ENCODE measurements around the gene SLC30A3. TPM values are rescaled to one million over a fixed set of nuclear protein-coding genes. Genes with fewer than 3 reads are reported as not detected.

The SLC30A3 gene
- total and polyA plus RNA-seq, 9 donors = 0.18 to 0.99 (median 0.66) TPM

DNA sequence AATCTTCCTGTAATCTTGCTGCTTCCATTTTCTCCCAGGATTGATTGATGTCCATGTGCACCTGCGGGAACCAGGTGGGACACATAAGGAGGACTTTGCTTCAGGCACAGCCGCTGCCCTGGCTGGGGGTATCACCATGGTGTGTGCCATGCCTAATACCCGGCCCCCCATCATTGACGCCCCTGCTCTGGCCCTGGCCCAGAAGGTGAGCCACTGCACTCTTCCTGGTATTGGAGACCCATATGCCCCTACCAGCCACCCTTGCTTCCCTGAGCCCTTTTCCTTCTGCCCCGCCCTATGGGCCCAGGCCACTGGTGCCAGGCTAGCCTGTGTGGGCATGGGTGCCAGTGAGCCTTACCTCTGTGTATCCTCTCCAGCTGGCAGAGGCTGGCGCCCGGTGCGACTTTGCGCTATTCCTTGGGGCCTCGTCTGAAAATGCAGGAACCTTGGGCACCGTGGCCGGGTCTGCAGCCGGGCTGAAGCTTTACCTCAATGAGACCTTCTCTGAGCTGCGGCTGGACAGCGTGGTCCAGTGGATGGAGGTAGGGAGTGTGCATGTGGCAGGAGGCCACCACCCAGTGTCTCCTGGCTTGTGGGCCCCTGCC lies 25.4 kb downstream of the SLC30A3 start:
- H3K27me3 ChIP-seq (ENCODE audit: control insufficient read depth, insufficient read depth, low read length) = no peaks in the 10 kb centered on the region
- no peak for DNase-seq
- peaks cover 2% of the 10 kb centered on the region for H3K4me1 ChIP-seq (ENCODE audit: control insufficient read depth, insufficient read depth, low read length)
- H3K27ac ChIP-seq (ENCODE audit: low read length) = no peak overlapping the region
- H3K9me3 ChIP-seq (replicated peaks; ENCODE audit: control insufficient read depth, low read depth, low read length) = no peaks in the 10 kb centered on the region
- 96% methylated on average over 14 of the region's 15 CpGs for WGBS (ENCODE audit: insufficient coverage)
- H3K4me3 ChIP-seq (ENCODE audit: low read length) = no peak overlapping the region
- peaks cover 96% of the 10 kb centered on the region for H3K36me3 ChIP-seq (ENCODE audit: control insufficient read depth, insufficient read depth, low read length)

DNA sequence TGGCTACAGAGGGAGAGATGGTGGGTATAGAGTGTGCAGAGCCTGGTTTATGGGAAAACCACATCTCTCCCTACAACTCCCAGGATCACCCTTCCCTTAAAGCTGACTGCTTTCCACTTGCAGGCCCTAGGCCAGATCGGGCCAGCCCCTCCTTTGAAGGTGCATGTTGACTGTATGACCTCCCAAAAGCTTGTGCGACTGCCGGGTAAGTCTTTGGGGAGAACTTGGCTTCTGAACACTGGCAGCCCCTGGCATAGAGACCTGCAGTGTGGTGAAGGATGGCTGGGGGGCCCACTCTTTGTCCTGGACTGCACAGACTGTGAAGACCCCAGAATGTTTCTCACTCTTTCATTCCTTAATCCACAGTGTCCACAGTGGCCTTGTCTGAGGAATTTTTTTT lies 26.2 kb downstream of the SLC30A3 start:
- Histone ChIP-seq H3K4me3 (ENCODE audit: low read length) (no peak overlapping the region), H3K4me1 (ENCODE audit: control insufficient read depth, insufficient read depth, low read length) (no peaks in the 10 kb centered on the region), H3K27ac (ENCODE audit: low read length) (no peak overlapping the region), H3K27me3 (ENCODE audit: control insufficient read depth, insufficient read depth, low read length) (no peaks in the 10 kb centered on the region), H3K9me3 (replicated peaks; ENCODE audit: control insufficient read depth, low read depth, low read length) (no peaks in the 10 kb centered on the region), H3K36me3 (ENCODE audit: control insufficient read depth, insufficient read depth, low read length) (peaks cover 96% of the 10 kb centered on the region)
- DNase-seq = no peak
- 96% methylated on average over 3 of the region's 3 CpGs for WGBS (ENCODE audit: insufficient coverage)

- 94% methylated on average over 12 of the region's 12 CpGs for WGBS (ENCODE audit: insufficient coverage)
- H3K36me3 ChIP-seq (ENCODE audit: control insufficient read depth, insufficient read depth, low read length) = peaks cover 96% of the 10 kb centered on the region
- no peak for DNase-seq
Measured at GRCh38 chr2:27236136-27236535, 26.7 kb downstream of the SLC30A3 start.

DNA sequence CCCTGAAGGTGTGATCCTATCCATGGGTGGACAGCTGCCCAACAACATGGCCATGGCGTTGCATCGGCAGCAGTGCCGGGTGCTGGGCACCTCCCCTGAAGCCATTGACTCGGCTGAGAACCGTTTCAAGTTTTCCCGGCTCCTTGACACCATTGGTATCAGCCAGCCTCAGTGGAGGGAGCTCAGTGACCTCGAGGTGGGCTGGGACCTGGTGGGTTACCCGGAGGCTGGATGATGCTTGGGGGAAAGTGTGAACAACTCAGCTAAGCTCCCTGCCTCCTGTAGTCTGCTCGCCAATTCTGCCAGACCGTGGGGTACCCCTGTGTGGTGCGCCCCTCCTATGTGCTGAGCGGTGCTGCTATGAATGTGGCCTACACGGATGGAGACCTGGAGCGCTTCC lies 29.5 kb downstream of the SLC30A3 start:
- H3K4me3 ChIP-seq (ENCODE audit: low read length) = no peak overlapping the region
- H3K36me3 ChIP-seq (ENCODE audit: control insufficient read depth, insufficient read depth, low read length) = peaks cover 72% of the 10 kb centered on the region
- H3K27ac ChIP-seq (ENCODE audit: low read length) = no peak overlapping the region
- no peaks in the 10 kb centered on the region for H3K27me3 ChIP-seq (ENCODE audit: control insufficient read depth, insufficient read depth, low read length)
- DNase-seq = no peak
- no peaks in the 10 kb centered on the region for H3K4me1 ChIP-seq (ENCODE audit: control insufficient read depth, insufficient read depth, low read length)
- no peaks in the 10 kb centered on the region for H3K9me3 ChIP-seq (replicated peaks; ENCODE audit: control insufficient read depth, low read depth, low read length)
- WGBS (ENCODE audit: insufficient coverage) = 89% methylated on average over 14 of the region's 14 CpGs

More at GRCh38 chr2:27236136-27236535, 26.7 kb downstream of the SLC30A3 start:
- Histone ChIP-seq H3K4me3 (ENCODE audit: low read length) (no peak overlapping the region), H3K4me1 (ENCODE audit: control insufficient read depth, insufficient read depth, low read length) (no peaks in the 10 kb centered on the region), H3K9me3 (replicated peaks; ENCODE audit: control insufficient read depth, low read depth, low read length) (no peaks in the 10 kb centered on the region), H3K27me3 (ENCODE audit: control insufficient read depth, insufficient read depth, low read length) (no peaks in the 10 kb centered on the region), H3K27ac (ENCODE audit: low read length) (no peak overlapping the region)

- no peaks in the 10 kb centered on the region for H3K27me3 ChIP-seq (ENCODE audit: control insufficient read depth, insufficient read depth, low read length)
- no peak overlapping the region for H3K4me3 ChIP-seq (ENCODE audit: low read length)
- peaks cover 62% of the 10 kb centered on the region for H3K36me3 ChIP-seq (ENCODE audit: control insufficient read depth, insufficient read depth, low read length)
- WGBS (ENCODE audit: insufficient coverage) = 91% methylated on average over 11 of the region's 13 CpGs
- DNase-seq = no peak
- no peaks in the 10 kb centered on the region for H3K9me3 ChIP-seq (replicated peaks; ENCODE audit: control insufficient read depth, low read depth, low read length)
- no peak overlapping the region for H3K27ac ChIP-seq (ENCODE audit: low read length)
- no peaks in the 10 kb centered on the region for H3K4me1 ChIP-seq (ENCODE audit: control insufficient read depth, insufficient read depth, low read length)
Measured at GRCh38 chr2:27231921-27232320, 30.9 kb downstream of the SLC30A3 start.

- H3K27ac ChIP-seq (ENCODE audit: low read length) = no peak overlapping the region
- H3K4me1 ChIP-seq (ENCODE audit: control insufficient read depth, insufficient read depth, low read length) = no peaks in the 10 kb centered on the region
- DNase-seq = no peak
- no peaks in the 10 kb centered on the region for H3K9me3 ChIP-seq (replicated peaks; ENCODE audit: control insufficient read depth, low read depth, low read length)
- WGBS (ENCODE audit: insufficient coverage) = no CpG with 5 or more reads among the region's 2 CpGs
- peaks cover 61% of the 10 kb centered on the region for H3K36me3 ChIP-seq (ENCODE audit: control insufficient read depth, insufficient read depth, low read length)
- no peak overlapping the region for H3K4me3 ChIP-seq (ENCODE audit: low read length)
- H3K27me3 ChIP-seq (ENCODE audit: control insufficient read depth, insufficient read depth, low read length) = no peaks in the 10 kb centered on the region
Measured at GRCh38 chr2:27227501-27227900, 35.3 kb downstream of the SLC30A3 start.

DNA sequence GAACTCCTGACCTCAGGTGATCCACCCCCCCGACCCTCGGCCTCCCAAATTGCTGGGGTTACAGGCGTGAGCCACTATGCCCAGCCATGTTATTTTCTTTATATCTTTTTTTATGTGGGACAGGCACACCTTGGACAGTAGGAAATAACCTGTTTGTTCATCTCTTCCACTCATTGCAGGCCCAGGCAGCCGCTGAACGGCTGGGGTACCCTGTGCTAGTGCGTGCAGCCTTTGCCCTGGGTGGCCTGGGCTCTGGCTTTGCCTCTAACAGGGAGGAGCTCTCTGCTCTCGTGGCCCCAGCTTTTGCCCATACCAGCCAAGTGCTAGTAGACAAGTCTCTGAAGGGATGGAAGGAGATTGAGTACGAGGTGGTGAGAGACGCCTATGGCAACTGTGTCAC lies 37.3 kb downstream of the SLC30A3 start:
- H3K4me3 ChIP-seq (ENCODE audit: low read length) = no peak overlapping the region
- H3K9me3 ChIP-seq (replicated peaks; ENCODE audit: control insufficient read depth, low read depth, low read length) = no peaks in the 10 kb centered on the region
- no peak for DNase-seq
- H3K36me3 ChIP-seq (ENCODE audit: control insufficient read depth, insufficient read depth, low read length) = peaks cover 59% of the 10 kb centered on the region
- H3K27ac ChIP-seq (ENCODE audit: low read length) = no peak overlapping the region
- H3K4me1 ChIP-seq (ENCODE audit: control insufficient read depth, insufficient read depth, low read length) = no peaks in the 10 kb centered on the region
- no peaks in the 10 kb centered on the region for H3K27me3 ChIP-seq (ENCODE audit: control insufficient read depth, insufficient read depth, low read length)
- WGBS (ENCODE audit: insufficient coverage) = 93% methylated on average over 6 of the region's 9 CpGs

GRCh38 chr2:27223416-27223815 lies 39.4 kb downstream of the SLC30A3 start:
- Histone ChIP-seq H3K27me3 (ENCODE audit: control insufficient read depth, insufficient read depth, low read length) (no peaks in the 10 kb centered on the region), H3K27ac (ENCODE audit: low read length) (no peak overlapping the region), H3K9me3 (replicated peaks; ENCODE audit: control insufficient read depth, low read depth, low read length) (no peaks in the 10 kb centered on the region), H3K4me1 (ENCODE audit: control insufficient read depth, insufficient read depth, low read length) (no peaks in the 10 kb centered on the region), H3K4me3 (ENCODE audit: low read length) (no peak overlapping the region), H3K36me3 (ENCODE audit: control insufficient read depth, insufficient read depth, low read length) (peaks cover 69% of the 10 kb centered on the region)
- no peak for DNase-seq
- 99% methylated on average over 5 of the region's 6 CpGs for WGBS (ENCODE audit: insufficient coverage)

DNA sequence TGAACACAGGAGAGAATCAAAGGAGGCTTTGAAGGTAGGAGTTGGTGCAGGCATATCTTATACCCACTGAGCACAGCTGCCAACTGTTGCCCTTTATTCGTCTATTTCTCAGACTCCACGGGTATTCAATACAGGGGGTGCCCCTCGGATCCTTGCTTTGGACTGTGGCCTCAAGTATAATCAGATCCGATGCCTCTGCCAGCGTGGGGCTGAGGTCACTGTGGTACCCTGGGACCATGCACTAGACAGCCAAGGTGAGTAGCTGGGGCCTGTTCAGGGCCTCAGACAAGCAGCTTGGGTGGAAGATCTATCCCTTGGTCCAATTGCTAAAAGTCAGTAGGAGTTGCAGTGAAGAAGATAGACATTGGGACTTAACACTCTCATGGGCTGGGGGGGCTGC lies 40.4 kb downstream of the SLC30A3 start:
- peaks cover 6% of the 10 kb centered on the region for H3K4me1 ChIP-seq (ENCODE audit: control insufficient read depth, insufficient read depth, low read length)
- H3K36me3 ChIP-seq (ENCODE audit: control insufficient read depth, insufficient read depth, low read length) = peaks cover 69% of the 10 kb centered on the region
- DNase-seq = no peak
- WGBS (ENCODE audit: insufficient coverage) = 87% methylated on average over 4 of the region's 5 CpGs
- no peak overlapping the region for H3K27ac ChIP-seq (ENCODE audit: low read length)
- H3K27me3 ChIP-seq (ENCODE audit: control insufficient read depth, insufficient read depth, low read length) = no peaks in the 10 kb centered on the region
- no peaks in the 10 kb centered on the region for H3K9me3 ChIP-seq (replicated peaks; ENCODE audit: control insufficient read depth, low read depth, low read length)
- H3K4me3 ChIP-seq (ENCODE audit: low read length) = no peak overlapping the region

GRCh38 chr2:27221166-27221565 lies 41.7 kb downstream of the SLC30A3 start:
- no peak overlapping the region for H3K27ac ChIP-seq (ENCODE audit: low read length)
- H3K4me3 ChIP-seq (ENCODE audit: low read length) = no peak overlapping the region
- no peaks in the 10 kb centered on the region for H3K27me3 ChIP-seq (ENCODE audit: control insufficient read depth, insufficient read depth, low read length)
- WGBS (ENCODE audit: insufficient coverage) = 100% methylated on average over 1 of the region's 3 CpGs
- peaks cover 58% of the 10 kb centered on the region for H3K36me3 ChIP-seq (ENCODE audit: control insufficient read depth, insufficient read depth, low read length)
- H3K4me1 ChIP-seq (ENCODE audit: control insufficient read depth, insufficient read depth, low read length) = peaks cover 9% of the 10 kb centered on the region
- DNase-seq = no peak
- H3K9me3 ChIP-seq (replicated peaks; ENCODE audit: control insufficient read depth, low read depth, low read length) = no peaks in the 10 kb centered on the region

- no peak overlapping the region for H3K4me3 ChIP-seq (ENCODE audit: low read length)
- H3K27me3 ChIP-seq (ENCODE audit: control insufficient read depth, insufficient read depth, low read length) = no peaks in the 10 kb centered on the region
- DNase-seq = no peak
- H3K9me3 ChIP-seq (replicated peaks; ENCODE audit: control insufficient read depth, low read depth, low read length) = no peaks in the 10 kb centered on the region
- 81% methylated on average over 2 of the region's 7 CpGs for WGBS (ENCODE audit: insufficient coverage)
- no peak overlapping the region for H3K27ac ChIP-seq (ENCODE audit: low read length)
- peaks cover 9% of the 10 kb centered on the region for H3K4me1 ChIP-seq (ENCODE audit: control insufficient read depth, insufficient read depth, low read length)
- peaks cover 52% of the 10 kb centered on the region for H3K36me3 ChIP-seq (ENCODE audit: control insufficient read depth, insufficient read depth, low read length)
Measured at GRCh38 chr2:27220091-27220490, 42.8 kb downstream of the SLC30A3 start.
